Choroid plexus epithelial cell (primary cell): ENCODE data around the gene PRKCE.

Experiments used
- DNase-seq: peaks from one replicate; pipeline ENCODE4 v3.0.0-alpha.2; 2010; ENCODE audit warnings: low read depth
- H3K4me3 ChIP-seq: 2 replicates; pipeline ENCODE4 v1.5.1; 2011; ENCODE audit warnings: low read depth, mild to moderate bottlenecking, control low read depth, low read length, moderate library complexity
- TF ChIP-seq, protein P1 (sequence below): conservative IDR thresholded peaks from 2 replicates; pipeline ENCODE4 v1.5.1; 2011; ENCODE audit warnings: low read depth, mild to moderate bottlenecking, control low read depth, inconsistent platforms, low read length, moderate library complexity

PRKCE gene

DNA sequence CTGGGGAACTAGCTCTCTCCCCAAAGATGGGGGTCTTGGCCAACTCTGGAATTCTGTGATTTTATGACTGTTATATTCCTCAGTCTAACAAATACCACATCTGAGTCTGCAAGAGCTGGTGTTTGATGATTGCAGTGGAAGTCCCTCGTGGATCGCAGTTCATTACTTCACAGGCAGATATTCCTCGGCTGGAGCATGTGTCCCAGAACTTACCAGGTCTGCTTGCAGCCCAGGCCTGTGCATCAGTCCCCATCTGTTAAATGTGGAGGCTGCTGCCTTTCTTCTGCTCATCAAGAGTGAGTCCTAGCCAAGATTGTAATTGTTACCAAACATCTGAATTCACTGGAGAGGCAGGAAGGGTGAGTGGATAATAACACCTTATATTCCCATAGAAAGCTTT, 55.5 kb downstream of the PRKCE start:
- TF ChIP-seq, protein P1, sequence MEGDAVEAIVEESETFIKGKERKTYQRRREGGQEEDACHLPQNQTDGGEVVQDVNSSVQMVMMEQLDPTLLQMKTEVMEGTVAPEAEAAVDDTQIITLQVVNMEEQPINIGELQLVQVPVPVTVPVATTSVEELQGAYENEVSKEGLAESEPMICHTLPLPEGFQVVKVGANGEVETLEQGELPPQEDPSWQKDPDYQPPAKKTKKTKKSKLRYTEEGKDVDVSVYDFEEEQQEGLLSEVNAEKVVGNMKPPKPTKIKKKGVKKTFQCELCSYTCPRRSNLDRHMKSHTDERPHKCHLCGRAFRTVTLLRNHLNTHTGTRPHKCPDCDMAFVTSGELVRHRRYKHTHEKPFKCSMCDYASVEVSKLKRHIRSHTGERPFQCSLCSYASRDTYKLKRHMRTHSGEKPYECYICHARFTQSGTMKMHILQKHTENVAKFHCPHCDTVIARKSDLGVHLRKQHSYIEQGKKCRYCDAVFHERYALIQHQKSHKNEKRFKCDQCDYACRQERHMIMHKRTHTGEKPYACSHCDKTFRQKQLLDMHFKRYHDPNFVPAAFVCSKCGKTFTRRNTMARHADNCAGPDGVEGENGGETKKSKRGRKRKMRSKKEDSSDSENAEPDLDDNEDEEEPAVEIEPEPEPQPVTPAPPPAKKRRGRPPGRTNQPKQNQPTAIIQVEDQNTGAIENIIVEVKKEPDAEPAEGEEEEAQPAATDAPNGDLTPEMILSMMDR: no peak
- H3K4me3 ChIP-seq: no peak overlapping the region
- no peak for DNase-seq

DNA sequence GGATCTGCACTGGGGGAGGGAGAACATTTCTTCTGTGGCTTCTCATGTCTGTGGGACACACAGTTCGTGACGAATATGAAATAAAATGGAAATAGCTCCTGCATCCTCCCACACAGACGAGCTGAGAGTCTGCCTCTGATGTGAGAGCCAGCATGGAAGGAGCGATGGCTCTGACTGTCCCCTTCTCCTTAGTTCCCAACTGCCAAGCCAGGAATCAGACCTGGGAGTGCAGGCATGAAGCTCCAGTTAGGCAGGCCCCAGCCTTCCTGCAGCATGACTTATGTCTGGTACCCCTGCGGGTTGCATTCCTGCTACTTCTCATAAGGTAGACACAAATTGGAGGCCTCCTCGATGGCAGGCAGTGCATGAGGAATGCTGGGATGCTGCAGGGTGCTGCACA, 56.2 kb downstream of the PRKCE start:
- DNase-seq: no peak
- no peak overlapping the region for H3K4me3 ChIP-seq
- TF ChIP-seq, protein P1: no peak

DNA sequence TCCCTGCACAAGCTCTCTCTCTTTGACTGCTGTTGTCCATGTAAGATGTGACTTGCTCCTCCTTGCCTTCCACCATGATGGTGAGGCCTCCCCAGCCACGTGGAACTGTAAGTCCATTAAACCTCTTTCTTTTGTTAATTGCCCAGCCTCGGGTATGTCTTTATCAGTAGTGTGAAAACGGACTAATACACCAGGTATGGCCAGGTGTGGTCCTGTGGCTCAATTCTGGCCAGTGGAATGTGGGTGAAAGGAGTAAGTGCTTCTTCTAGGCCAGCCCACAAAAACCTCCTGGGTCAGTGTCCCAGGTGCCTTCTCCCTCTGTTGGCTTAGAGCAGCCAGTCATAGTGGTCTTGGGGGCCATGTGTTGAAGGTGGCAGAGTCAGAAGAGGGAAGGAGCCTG, 57.0 kb downstream of the PRKCE start:
- TF ChIP-seq, protein P1: no peak
- no peak for DNase-seq
- no peak overlapping the region for H3K4me3 ChIP-seq

DNA sequence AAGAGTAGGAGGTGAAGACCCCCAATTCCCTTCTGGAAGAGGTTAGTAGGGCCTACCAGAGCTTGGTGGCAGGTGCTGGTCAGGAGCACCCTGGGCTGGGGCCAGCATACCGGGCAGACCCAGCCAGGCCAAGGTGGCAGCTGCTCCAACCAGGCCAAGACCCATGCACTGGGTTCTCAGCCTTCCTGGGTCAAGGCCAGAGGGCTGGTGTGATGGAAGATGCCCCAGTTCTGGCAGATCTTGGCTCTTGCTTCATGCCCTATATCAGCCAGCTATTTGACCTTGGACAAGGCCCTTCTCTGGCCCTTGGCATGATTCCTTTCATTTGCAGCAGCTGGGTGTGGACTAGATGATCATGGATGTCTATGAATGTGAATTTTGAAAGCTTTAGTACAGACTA, 57.7 kb downstream of the PRKCE start:
- TF ChIP-seq, protein P1: no peak
- DNase-seq: no peak
- H3K4me3 ChIP-seq: no peak overlapping the region

DNA sequence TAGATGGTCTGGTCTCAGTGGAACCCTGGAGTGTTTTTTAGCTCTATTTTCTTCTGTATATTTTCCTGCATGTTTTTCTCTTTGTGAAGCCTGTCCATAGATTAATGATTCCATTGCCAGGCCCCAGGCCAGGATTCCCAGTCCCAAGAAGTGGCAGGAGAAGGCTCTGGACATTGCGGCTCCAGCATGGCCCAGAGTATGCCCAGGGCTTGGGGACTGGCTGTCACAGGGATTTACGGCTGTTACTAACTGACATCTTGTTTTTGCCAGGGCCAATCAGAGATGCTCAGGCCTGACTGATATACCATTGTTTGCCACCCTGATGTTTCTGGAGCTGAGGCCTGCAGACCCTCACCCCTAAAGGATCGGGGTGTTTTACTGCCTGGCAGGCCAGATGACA, 59.0 kb downstream of the PRKCE start:
- TF ChIP-seq, protein P1: no peak
- DNase-seq: no peak
- H3K4me3 ChIP-seq: no peak overlapping the region

GRCh38 chr2:45711224-45711623, 59.7 kb downstream of the PRKCE start:
- no peak for DNase-seq
- no peak overlapping the region for H3K4me3 ChIP-seq
- TF ChIP-seq, protein P1: no peak

DNA sequence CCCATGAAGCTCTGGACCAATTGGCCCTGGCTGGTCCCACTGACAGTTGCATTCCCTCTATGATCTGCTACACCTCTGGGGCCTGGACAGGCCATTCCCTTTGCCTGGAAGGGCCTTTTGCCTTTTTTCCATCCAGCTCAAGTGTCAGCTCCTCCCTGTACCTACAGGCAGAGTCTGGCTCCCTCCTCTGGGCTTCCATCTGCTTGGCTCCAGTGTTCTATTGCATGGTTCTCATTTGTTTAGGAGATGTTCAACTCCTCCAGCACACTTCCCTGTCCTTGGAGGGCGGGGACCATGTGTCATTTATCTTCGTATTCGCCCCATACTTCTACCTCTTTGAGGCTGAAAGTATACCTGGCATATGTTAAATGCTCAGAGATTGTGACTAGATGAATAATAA, 61.1 kb downstream of the PRKCE start:
- no peak overlapping the region for H3K4me3 ChIP-seq
- no peak for DNase-seq
- TF ChIP-seq, protein P1: peak; percentile 9
